Natural killer cell (primary cell): Measurements from ENCODE around the gene IL10RA. TPM values are rescaled to one million over a fixed set of nuclear protein-coding genes. Genes with fewer than 3 reads are reported as not detected.

ENCODE experiments used
- ATAC-seq, 3 donors: fragments of 150-1000 bp in 2 of 3; fragments of 200-7000 bp in 1 of 3; cut with Tn5 transposase; 1 replicate in 1 of 3; 2 replicates in 2 of 3; pipeline ENCODE4 v1.10.0; 2021; ENCODE audit warnings: mild to moderate bottlenecking in 2 of 3, moderate library complexity in 2 of 3
- DNase-seq, 2 donors: peaks; one replicate each; pipeline versions ENCODE4 v3.0.0 to v3.0.0-alpha.2; 2013 to 2021; ENCODE audit warnings: mixed read lengths in 1 of 2
- H3K27ac ChIP-seq: one replicate; pipeline ENCODE4 v1.5.1; 2013; ENCODE audit warnings: mild to moderate bottlenecking, low read length
- H3K27me3 ChIP-seq: one replicate; pipeline ENCODE4 v1.6.1; 2013; ENCODE audit warnings: low read length; ENCODE audit not compliant: control insufficient read depth, insufficient read depth
- H3K36me3 ChIP-seq: one replicate; pipeline ENCODE4 v1.6.1; 2013; ENCODE audit warnings: low read length; ENCODE audit not compliant: control insufficient read depth, insufficient read depth
- H3K4me1 ChIP-seq: one replicate; pipeline ENCODE4 v1.6.1; 2013; ENCODE audit warnings: low read length; ENCODE audit not compliant: control insufficient read depth, insufficient read depth
- H3K4me3 ChIP-seq: one replicate; pipeline ENCODE4 v1.5.1; 2013; ENCODE audit warnings: low read length
- H3K9me3 ChIP-seq: one replicate; pipeline ENCODE4 v1.6.1; 2013; ENCODE audit warnings: low read length; ENCODE audit not compliant: control insufficient read depth, insufficient read depth
- H3K27ac Mint-ChIP-seq, 2 donors: one replicate each; pipeline ENCODE4 v1.8.0; 2022; ENCODE audit warnings: mild to moderate bottlenecking in 2 of 2, mixed read lengths in 2 of 2, moderate library complexity in 1 of 2
- H3K27me3 Mint-ChIP-seq, 2 donors: one replicate each; pipeline ENCODE4 v1.8.0; 2022; ENCODE audit warnings: low read depth in 2 of 2, mixed read lengths in 2 of 2
- H3K36me3 Mint-ChIP-seq: one replicate; pipeline ENCODE4 v1.8.0; 2022; ENCODE audit warnings: mixed read lengths
- H3K4me1 Mint-ChIP-seq, 2 donors: one replicate each; pipeline ENCODE4 v1.8.0; 2022; ENCODE audit warnings: mixed read lengths in 2 of 2
- H3K4me3 Mint-ChIP-seq: one replicate; pipeline ENCODE4 v1.8.0; 2022; ENCODE audit warnings: mild to moderate bottlenecking, moderate library complexity, mixed read lengths
- H3K9me3 Mint-ChIP-seq, 2 donors: one replicate each; pipeline ENCODE4 v1.8.0; 2022; ENCODE audit warnings: mixed read lengths in 2 of 2
- CTCF ChIP-seq: fragments of 200-600 bp; IDR thresholded peaks from one replicate; pipeline ENCODE4 v1.8.0; 2022; ENCODE audit warnings: antibody characterized with exemption
- WGBS: methylation state at CpG from one replicate; pipeline ENCODE4 v1.1.7; 2013; ENCODE audit warnings: missing lambda C conversion rate; ENCODE audit not compliant: insufficient coverage; 5-methylcytosine and 5-hydroxymethylcytosine counted together
- intact Hi-C: fragments of 100-400 bp; cut with micrococcal nuclease; formaldehyde crosslinking; loops from one replicate; pipeline ENCODE4 v1.14.2; 2022
- total RNA-seq, 4 donors: library from RNA; stranded (reverse); fragments of 120-200 nt in 1 of 4; gene quantifications; one replicate each; pipeline versions ENCODE4 v1.2.3 to v1.2.4, GENCODE V29; 2013 to 2022

IL10RA gene
- total RNA-seq, 3 donors from 2014 or later (not counting 1 experiment from before 2014, with no cell fraction given) = 263 to 286 (median 268) TPM

- H3K4me1 ChIP-seq = no peaks in the 10 kb centered on the region
- H3K4me3 ChIP-seq = no peak overlapping the region
- Mint-ChIP-seq H3K27ac (no peak overlapping the region), H3K4me1 (peaks cover 16 to 21% of the 10 kb centered on the region in 2 donors), H3K27me3 (no peaks in the 10 kb centered on the region), H3K36me3 (no peaks in the 10 kb centered on the region), H3K9me3 (no peaks in the 10 kb centered on the region), H3K4me3 (no peak overlapping the region)
- ATAC-seq (no peak), DNase-seq (no peak)
- WGBS = 67% methylated on average over 3 of the region's 3 CpGs
- no peak overlapping the region for H3K27ac ChIP-seq
- TF ChIP-seq CTCF = no peak
- H3K27me3 ChIP-seq = no peaks in the 10 kb centered on the region
- intact Hi-C loops = no loop called here
- no peaks in the 10 kb centered on the region for H3K9me3 ChIP-seq
- no peaks in the 10 kb centered on the region for H3K36me3 ChIP-seq
Measured at GRCh38 chr11:118028626-118029025, 42.4 kb downstream of the IL10RA start.

- TF ChIP-seq CTCF = no peak
- Mint-ChIP-seq H3K4me3 (no peak overlapping the region), H3K9me3 (no peaks in the 10 kb centered on the region), H3K27me3 (no peaks in the 10 kb centered on the region), H3K27ac (no peak overlapping the region), H3K4me1 (peaks cover 22 to 30% of the 10 kb centered on the region in 2 donors), H3K36me3 (no peaks in the 10 kb centered on the region)
- Histone ChIP-seq H3K27me3 (no peaks in the 10 kb centered on the region), H3K4me3 (no peak overlapping the region), H3K36me3 (no peaks in the 10 kb centered on the region), H3K4me1 (peaks cover 7% of the 10 kb centered on the region), H3K9me3 (no peaks in the 10 kb centered on the region), H3K27ac (no peak overlapping the region)
- WGBS = 95% methylated on average over 3 of the region's 4 CpGs
- ATAC-seq (no peak), DNase-seq (no peak)
- intact Hi-C loops = no loop called here
Measured at GRCh38 chr11:118033443-118033842, 47.2 kb downstream of the IL10RA start.

- H3K36me3 Mint-ChIP-seq = no peaks in the 10 kb centered on the region
- H3K4me1 Mint-ChIP-seq = peaks cover 46 to 49% of the 10 kb centered on the region in 2 donors
- Histone ChIP-seq H3K4me1 (peaks cover 25% of the 10 kb centered on the region), H3K27me3 (no peaks in the 10 kb centered on the region), H3K4me3 (no peak overlapping the region), H3K9me3 (no peaks in the 10 kb centered on the region), H3K36me3 (no peaks in the 10 kb centered on the region), H3K27ac (no peak overlapping the region)
- no peak overlapping the region for H3K4me3 Mint-ChIP-seq
- no peak for ATAC-seq
- DNase-seq = no peak
- WGBS = no CpG with 5 or more reads among the region's 1 CpG
- no peak overlapping the region for H3K27ac Mint-ChIP-seq
- TF ChIP-seq CTCF = no peak
- H3K9me3 Mint-ChIP-seq = no peaks in the 10 kb centered on the region
- no peaks in the 10 kb centered on the region for H3K27me3 Mint-ChIP-seq
- intact Hi-C loops = no loop called here
Measured at GRCh38 chr11:118042141-118042540, 55.9 kb downstream of the IL10RA start.

GRCh38 chr11:118042796-118043195 lies 56.6 kb downstream of the IL10RA start:
- H3K4me3 ChIP-seq = no peak overlapping the region
- no peaks in the 10 kb centered on the region for H3K27me3 ChIP-seq
- no peaks in the 10 kb centered on the region for H3K27me3 Mint-ChIP-seq
- no peaks in the 10 kb centered on the region for H3K9me3 ChIP-seq
- no peak overlapping the region for H3K27ac ChIP-seq
- ATAC-seq (no peak), DNase-seq (peak in 1 of 2 donors; percentile 28)
- no peak overlapping the region for H3K27ac Mint-ChIP-seq
- H3K36me3 ChIP-seq = no peaks in the 10 kb centered on the region
- no peaks in the 10 kb centered on the region for H3K9me3 Mint-ChIP-seq
- 82% methylated on average over 4 of the region's 4 CpGs for WGBS
- peaks cover 41 to 48% of the 10 kb centered on the region in 2 donors for H3K4me1 Mint-ChIP-seq
- no peaks in the 10 kb centered on the region for H3K36me3 Mint-ChIP-seq
- no peak overlapping the region for H3K4me3 Mint-ChIP-seq
- intact Hi-C loops = no loop called here
- peaks cover 27% of the 10 kb centered on the region for H3K4me1 ChIP-seq
- no peak for TF ChIP-seq CTCF
